Adrenal gland (tissue), 12 donors: ENCODE data around the gene PAXX. TPM values are rescaled to one million over a fixed set of nuclear protein-coding genes. Genes with fewer than 3 reads are reported as not detected.
A peak's percentile ranks its signal among the peaks of the same experiment; 100 is the strongest.

Experiments
- DNase-seq, 7 donors: peaks; one replicate each; pipeline ENCODE4 v3.0.0-alpha.2; 2019 to 2020
- H3K27ac ChIP-seq, 5 donors: fragments of 200-600 bp; sonication (generic) in 4 of 5; 1 replicate in 3 of 5; 2 replicates in 2 of 5; pipeline versions ENCODE4 v1.5.1 to v1.8.0; 2016 to 2020; ENCODE audit warnings: mild to moderate bottlenecking in 1 of 5
- H3K27me3 ChIP-seq: fragments of 200-600 bp; 2 replicates; pipeline ENCODE4 v1.8.0; 2021
- H3K36me3 ChIP-seq, 2 donors: fragments of 200-600 bp; replicated peaks in 1 of 2; 1 replicate in 1 of 2; 2 replicates in 1 of 2; pipeline versions ENCODE4 v1.5.1 to v1.8.0; 2018 to 2022
- H3K4me1 ChIP-seq, 2 donors: fragments of 200-600 bp; replicated peaks in 1 of 2; 1 replicate in 1 of 2; 2 replicates in 1 of 2; pipeline versions ENCODE4 v1.5.1 to v1.8.0; 2018 to 2021
- H3K4me3 ChIP-seq, 4 donors: fragments of 200-600 bp; sonication (generic) in 3 of 4; one replicate each; pipeline ENCODE4 v1.5.1; 2016 to 2018
- H3K9me3 ChIP-seq, 3 donors: fragments of 200-600 bp; sonication (generic) in 1 of 3; replicated peaks in 1 of 3; 1 replicate in 2 of 3; 2 replicates in 1 of 3; pipeline versions ENCODE4 v1.5.1 to v1.8.0; 2016 to 2021
- POLR2A ChIP-seq, 2 donors: fragments of 450-650 bp; IDR thresholded peaks; one replicate each; pipeline ENCODE4 v1.6.1; 2017; ENCODE audit warnings: antibody characterized with exemption in 2 of 2, mild to moderate bottlenecking in 2 of 2, moderate library complexity in 1 of 2
- WGBS, 4 donors: extraction: QIAGEN DNeasy Blood & Tissue Kit in 2 of 4; methylation state at CpG; one replicate each; pipeline versions ENCODE4 v1.1.5 to v1.1.7; 2013 to 2017; 5-methylcytosine and 5-hydroxymethylcytosine counted together
- intact Hi-C, 2 donors: fragments of 100-400 bp; cut with DNase I; formaldehyde crosslinking; loops; one replicate each; pipeline versions ENCODE4 v1.14.1 to v1.15.0; 2022 to 2023
- polyA plus RNA-seq, 3 donors: library from polyadenylated mRNA; stranded (reverse); fragments of 200-250 nt in 2 of 3; fragments of 350-450 nt in 1 of 3; fragmentation: Illumina TruSeq in 1 of 3; extraction: RNeasy Lipid Tissue Mini Kit (QIAGEN cat#74804) in 1 of 3; gene quantifications; one replicate each; pipeline ENCODE4 v1.2.3, GENCODE V29; 2013 to 2014
- total RNA-seq, 9 donors: library from RNA; depleted of rRNA in 4 of 9; stranded (reverse); fragments of >200 nt in 4 of 9; fragments of 120-200 nt in 1 of 9; fragmentation: NEBNext Ultra II Directional in 1 of 9; extraction: Animal tissue kit (Norgen Biotek cat#: 25700) in 1 of 9; gene quantifications; one replicate each; pipeline versions ENCODE4 v1.1.0 to v1.2.4, GENCODE V29; 2013 to 2023
- TF ChIP-seq, protein P1 (sequence below), 6 experiments: fragments of 450-650 bp in 4 of 6; fragments of 200-600 bp in 2 of 6; sonication (generic) in 1 of 6; IDR thresholded peaks; 1 replicate in 5 of 6; 2 replicates in 1 of 6; pipeline versions ENCODE4 v1.5.1 to v1.8.0; 2016 to 2021; ENCODE audit warnings: antibody characterized with exemption in 6 of 6, mild to moderate bottlenecking in 2 of 6, moderate library complexity in 1 of 6
- donor health status: healthy with polysubstance abuse.
- donor health status: Bipolar disorder and iron deficiency.
- donor health status: DM: yes; HTN: yes; CAD: no.
- donor health status: DM: no; HTN: no; CAD: no.
- donor health status: DM: no; HTN: no; CAD: no.
- donor health status: DM: yes; HTN: yes; CAD: no.

The PAXX gene
- total and polyA plus RNA-seq, 12 donors, result 4.9 to 363 (median 36.5) TPM

DNA sequence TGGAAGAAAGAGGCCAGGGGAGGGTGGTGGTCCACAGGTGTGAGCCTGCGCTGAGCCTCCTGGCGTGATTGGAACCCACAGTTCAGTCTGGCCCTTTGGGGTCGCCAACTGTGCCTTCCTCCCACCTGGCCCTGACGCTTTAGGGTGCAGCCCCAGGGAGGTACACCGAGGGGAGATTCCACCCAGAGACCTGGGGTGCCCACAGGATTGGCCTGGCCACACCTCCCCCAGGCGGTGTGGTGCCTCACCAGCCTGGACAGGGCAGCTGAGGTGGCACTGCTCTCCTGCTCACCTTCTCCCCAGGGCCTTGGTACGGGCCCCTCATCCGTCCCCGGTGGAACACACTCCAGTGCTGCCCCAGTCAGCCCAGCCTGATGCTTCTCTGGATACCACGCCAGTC is 5.1 kb downstream of the PAXX start:
- WGBS, 4 donors, result 78 to 95% (median 85%) methylated on average over 4 to 10 of the region's 10 CpGs
- no peak for DNase-seq
- Histone ChIP-seq H3K27ac (peak overlapping the region in 2 of 5 donors; percentile 21 to 58), H3K27me3 (no peaks in the 10 kb centered on the region), H3K4me3 (no peak overlapping the region), H3K9me3 (no peaks in the 10 kb centered on the region), H3K4me1 (peaks cover 13 to 18% of the 10 kb centered on the region in 2 donors), H3K36me3 (no peaks in the 10 kb centered on the region)
- TF ChIP-seq POLR2A (IDR thresholded peaks at IDR 0.05), result no peak
- TF ChIP-seq, protein P1, sequence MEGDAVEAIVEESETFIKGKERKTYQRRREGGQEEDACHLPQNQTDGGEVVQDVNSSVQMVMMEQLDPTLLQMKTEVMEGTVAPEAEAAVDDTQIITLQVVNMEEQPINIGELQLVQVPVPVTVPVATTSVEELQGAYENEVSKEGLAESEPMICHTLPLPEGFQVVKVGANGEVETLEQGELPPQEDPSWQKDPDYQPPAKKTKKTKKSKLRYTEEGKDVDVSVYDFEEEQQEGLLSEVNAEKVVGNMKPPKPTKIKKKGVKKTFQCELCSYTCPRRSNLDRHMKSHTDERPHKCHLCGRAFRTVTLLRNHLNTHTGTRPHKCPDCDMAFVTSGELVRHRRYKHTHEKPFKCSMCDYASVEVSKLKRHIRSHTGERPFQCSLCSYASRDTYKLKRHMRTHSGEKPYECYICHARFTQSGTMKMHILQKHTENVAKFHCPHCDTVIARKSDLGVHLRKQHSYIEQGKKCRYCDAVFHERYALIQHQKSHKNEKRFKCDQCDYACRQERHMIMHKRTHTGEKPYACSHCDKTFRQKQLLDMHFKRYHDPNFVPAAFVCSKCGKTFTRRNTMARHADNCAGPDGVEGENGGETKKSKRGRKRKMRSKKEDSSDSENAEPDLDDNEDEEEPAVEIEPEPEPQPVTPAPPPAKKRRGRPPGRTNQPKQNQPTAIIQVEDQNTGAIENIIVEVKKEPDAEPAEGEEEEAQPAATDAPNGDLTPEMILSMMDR (IDR thresholded peaks at IDR 0.05), result no peak
- intact Hi-C loops, result no loop called here

DNA sequence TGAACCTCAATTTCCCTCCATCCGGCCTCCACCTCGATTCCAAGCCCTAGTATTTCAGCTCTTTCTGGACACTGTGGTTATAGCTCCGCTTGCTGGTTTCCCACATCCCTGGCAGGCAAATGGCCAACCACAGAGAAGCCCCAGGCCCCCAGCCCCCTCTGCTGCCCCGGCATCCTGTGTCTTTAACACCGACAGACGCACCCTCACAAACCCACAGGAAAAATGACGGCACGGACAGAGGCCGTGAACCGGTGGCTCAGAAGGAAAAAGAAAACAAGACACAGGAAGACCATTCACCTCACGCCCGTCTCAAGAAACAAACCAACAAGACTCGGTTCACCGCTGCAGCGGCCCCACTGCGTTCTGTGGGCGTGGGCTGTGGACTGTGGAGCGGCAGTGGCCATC is 5.6 kb downstream of the PAXX start:
- no peak overlapping the region for H3K4me3 ChIP-seq
- H3K27me3 ChIP-seq, result no peaks in the 10 kb centered on the region
- intact Hi-C loops, result no loop called here
- no peaks in the 10 kb centered on the region for H3K36me3 ChIP-seq
- TF ChIP-seq POLR2A (IDR thresholded peaks at IDR 0.05), result no peak
- TF ChIP-seq, protein P1 (IDR thresholded peaks at IDR 0.05), result no peak
- DNase-seq, result peak in 1 of 7 donors; percentile 62
- H3K9me3 ChIP-seq, result no peaks in the 10 kb centered on the region
- H3K27ac ChIP-seq, result peak overlapping the region in 2 of 5 donors; percentile 21 to 58
- 46 to 56% (median 50%) methylated on average over 18 of the region's 18 CpGs for WGBS, 4 donors
- H3K4me1 ChIP-seq, result peaks cover 10 to 13% of the 10 kb centered on the region in 2 donors

DNA sequence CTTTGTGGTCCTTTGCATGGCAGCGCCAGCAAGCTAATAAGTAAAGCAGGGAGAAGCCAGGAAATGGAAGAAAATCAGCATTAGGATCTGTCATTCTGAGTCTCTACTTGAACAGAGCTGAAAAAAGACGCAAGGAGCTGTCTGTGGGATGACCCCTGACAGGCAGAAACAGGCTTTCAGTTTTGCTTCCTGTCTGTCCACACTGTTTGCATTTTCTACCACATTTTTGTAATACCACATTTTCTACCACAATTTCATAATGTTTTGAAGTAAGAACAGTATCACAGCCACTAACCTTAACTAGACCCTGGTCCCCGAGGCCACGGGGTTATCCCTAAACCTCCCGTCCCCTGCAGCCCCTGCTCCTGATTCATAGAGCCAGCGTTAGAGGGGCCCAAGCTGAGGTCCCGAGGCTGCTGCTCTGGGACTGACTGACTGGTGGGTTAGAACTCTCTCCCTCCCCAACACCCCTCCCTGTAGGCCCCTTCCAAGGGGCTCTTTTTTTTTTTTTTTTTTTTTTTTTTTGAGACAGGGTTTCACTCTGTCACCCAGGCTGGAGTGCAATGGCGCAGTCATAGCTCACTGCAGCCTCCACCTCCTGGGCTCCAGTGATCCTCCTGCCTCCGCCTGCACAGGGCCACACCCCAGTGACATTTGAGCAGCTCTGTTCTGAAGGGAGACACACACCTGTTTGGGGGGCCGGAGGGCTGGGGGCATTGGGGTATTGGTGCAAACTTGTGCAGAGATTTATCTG is 8.1 kb downstream of the PAXX start:
- Histone ChIP-seq H3K27ac (peak overlapping the region in 2 of 5 donors; percentile 44 to 60), H3K27me3 (no peaks in the 10 kb centered on the region), H3K36me3 (no peaks in the 10 kb centered on the region), H3K4me1 (peaks cover 6% of the 10 kb centered on the region in 2 donors), H3K9me3 (no peaks in the 10 kb centered on the region), H3K4me3 (no peak overlapping the region)
- TF ChIP-seq, protein P1 (IDR thresholded peaks at IDR 0.05), result no peak
- TF ChIP-seq POLR2A (IDR thresholded peaks at IDR 0.05), result no peak
- DNase-seq, result no peak
- intact Hi-C loops, result no loop called here
- WGBS, 4 donors, result 50 to 65% (median 58%) methylated on average over 9 to 10 of the region's 10 CpGs

DNA sequence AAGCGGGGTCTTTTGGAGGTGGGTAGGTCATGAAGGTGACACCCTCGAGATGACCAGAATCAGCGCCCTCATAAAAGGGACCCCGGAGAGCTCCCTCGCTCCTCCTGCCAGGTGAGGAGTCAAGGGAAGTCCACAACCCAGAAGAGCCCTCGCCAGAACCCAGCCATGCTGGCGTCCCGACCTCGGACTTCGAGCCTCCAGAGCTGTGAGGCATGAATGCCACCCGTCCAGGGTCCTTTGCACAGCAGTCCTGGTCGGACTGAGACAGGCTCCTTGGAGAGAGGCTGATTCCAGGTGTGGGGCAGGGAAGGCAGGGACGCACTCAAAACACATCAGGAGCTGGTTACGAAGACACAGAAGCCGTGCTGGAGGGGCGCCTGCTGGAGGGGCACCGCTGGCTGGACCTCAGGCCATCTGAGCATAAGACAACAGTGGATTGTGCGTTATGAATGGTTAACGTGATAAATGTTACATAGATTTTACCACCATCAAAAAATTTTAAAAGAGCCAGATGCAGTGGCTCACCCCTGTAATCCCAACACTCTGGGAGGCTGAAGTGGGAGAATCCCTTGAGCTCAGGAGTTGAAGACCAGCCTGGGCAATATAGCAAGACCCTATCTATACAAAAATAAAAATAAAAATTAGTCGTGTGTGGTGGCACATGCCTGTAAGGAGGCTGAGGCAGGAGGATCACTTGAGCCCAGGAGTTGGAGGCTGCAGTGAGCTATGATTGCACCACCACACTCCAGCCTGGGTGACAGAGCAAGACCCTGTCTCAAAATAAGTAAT is 9.8 kb downstream of the PAXX start:
- no peaks in the 10 kb centered on the region for H3K9me3 ChIP-seq
- intact Hi-C loops, result no loop called here
- no peaks in the 10 kb centered on the region for H3K4me1 ChIP-seq
- no peak for DNase-seq
- 83 to 88% (median 85%) methylated on average over 13 to 20 of the region's 20 CpGs for WGBS, 4 donors
- H3K27me3 ChIP-seq, result no peaks in the 10 kb centered on the region
- H3K4me3 ChIP-seq, result no peak overlapping the region
- no peaks in the 10 kb centered on the region for H3K36me3 ChIP-seq
- no peak for TF ChIP-seq POLR2A (IDR thresholded peaks at IDR 0.05)
- TF ChIP-seq, protein P1 (IDR thresholded peaks at IDR 0.05), result no peak
- no peak overlapping the region for H3K27ac ChIP-seq
